Measurements from ENCODE around the gene KIF15.

DNA sequence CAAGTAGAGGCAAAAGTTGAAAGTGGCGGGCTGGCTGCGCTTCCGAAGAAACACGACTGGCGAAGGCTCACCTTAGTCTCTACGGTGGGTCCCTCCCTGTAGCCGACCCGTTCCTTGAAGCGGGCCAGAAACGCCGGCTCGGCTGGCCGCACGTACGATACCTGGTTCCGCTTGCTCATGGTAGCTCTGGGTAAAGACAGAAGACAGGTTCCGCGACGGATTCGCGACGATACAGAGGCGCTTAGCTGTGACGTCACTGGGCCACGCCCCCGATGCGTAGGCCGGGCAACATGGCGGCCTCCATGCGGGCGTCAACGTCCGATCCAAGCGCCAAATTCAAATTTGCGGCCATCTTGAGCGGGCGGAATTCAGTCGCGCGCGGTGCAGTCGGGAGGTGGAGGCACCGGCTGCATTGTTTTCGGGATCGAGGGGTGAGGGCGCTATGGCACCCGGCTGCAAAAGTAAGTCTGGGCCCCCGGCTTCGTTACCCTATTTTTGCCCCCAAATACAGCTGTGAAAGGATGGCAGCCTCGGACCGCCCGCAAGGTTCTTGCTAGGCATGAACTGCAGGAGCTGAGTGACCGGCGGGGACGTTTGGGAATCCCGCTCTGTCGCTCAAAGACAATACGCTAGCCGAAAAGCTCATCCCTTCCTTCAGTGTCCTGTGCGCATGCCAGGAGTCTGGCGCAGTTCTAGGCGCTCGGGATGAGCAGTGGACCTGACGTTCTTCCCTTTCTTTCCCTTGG, at the start of gene KIF15, which contains the start of gene KIAA1143:
- TF ChIP-seq, protein P1, sequence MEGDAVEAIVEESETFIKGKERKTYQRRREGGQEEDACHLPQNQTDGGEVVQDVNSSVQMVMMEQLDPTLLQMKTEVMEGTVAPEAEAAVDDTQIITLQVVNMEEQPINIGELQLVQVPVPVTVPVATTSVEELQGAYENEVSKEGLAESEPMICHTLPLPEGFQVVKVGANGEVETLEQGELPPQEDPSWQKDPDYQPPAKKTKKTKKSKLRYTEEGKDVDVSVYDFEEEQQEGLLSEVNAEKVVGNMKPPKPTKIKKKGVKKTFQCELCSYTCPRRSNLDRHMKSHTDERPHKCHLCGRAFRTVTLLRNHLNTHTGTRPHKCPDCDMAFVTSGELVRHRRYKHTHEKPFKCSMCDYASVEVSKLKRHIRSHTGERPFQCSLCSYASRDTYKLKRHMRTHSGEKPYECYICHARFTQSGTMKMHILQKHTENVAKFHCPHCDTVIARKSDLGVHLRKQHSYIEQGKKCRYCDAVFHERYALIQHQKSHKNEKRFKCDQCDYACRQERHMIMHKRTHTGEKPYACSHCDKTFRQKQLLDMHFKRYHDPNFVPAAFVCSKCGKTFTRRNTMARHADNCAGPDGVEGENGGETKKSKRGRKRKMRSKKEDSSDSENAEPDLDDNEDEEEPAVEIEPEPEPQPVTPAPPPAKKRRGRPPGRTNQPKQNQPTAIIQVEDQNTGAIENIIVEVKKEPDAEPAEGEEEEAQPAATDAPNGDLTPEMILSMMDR (IDR thresholded peaks at IDR 0.05 in 4 of 5, conservative IDR thresholded peaks at IDR 0.05 in 1 of 5): no peak
- peak; percentile 59 to 76 for TF ChIP-seq POLR2A (IDR thresholded peaks at IDR 0.05)

All from gastrocnemius medialis (tissue), 4 donors.